HepG2 (cell line): ENCODE data around the gene PRSS8. TPM values are rescaled to one million over a fixed set of nuclear protein-coding genes. Genes with fewer than 3 reads are reported as not detected.

Experiments
- ATAC-seq: fragments of 200-7000 bp; cut with Tn5 transposase; 3 replicates; pipeline ENCODE4 v1.9.1; 2020; ENCODE audit warnings: mild to moderate bottlenecking, moderate library complexity
- BruUV-seq: library from RNA; stranded (reverse); fragments of 400-500 nt; replicated peaks from 2 replicates; lab custom pipeline; 2021; lab: Mats Ljungman, UMichigan
- CTCF ChIA-PET: fragments of 300-600 bp; formaldehyde crosslinking; extraction: SDS; loops from one replicate; lab custom pipeline; 2021; ENCODE audit warnings: low total read pairs, inconsistent platforms, low intra/inter-chr PET ratio; lab: Yijun Ruan, JAX
- POLR2A ChIA-PET: fragments of 350-600 bp; sonication (Branson Sonifier 250); formaldehyde crosslinking; loops from one replicate; lab custom pipeline; 2020; ENCODE audit warnings: antibody characterized with exemption, inconsistent platforms; lab: Yijun Ruan, JAX
- DNase-seq: peaks from one replicate; pipeline ENCODE4 v3.0.0-alpha.2; 2015; ENCODE audit warnings: low spot score
- FAIRE-seq: peaks from 3 replicates; lab custom pipeline; 2011; peaks lifted over from hg19 to GRCh38; lab: Jason Lieb, UNC
- H2AFZ ChIP-seq: one replicate; pipeline ENCODE4 v1.6.1; 2011; ENCODE audit warnings: low read length, inconsistent platforms
- H3K27ac ChIP-seq: fragments of 300-600 bp; 3 replicates; pipeline ENCODE4 v1.8.0; 2011; ENCODE audit warnings: mixed run types, mild to moderate bottlenecking, mixed read lengths, low read length, inconsistent platforms; ENCODE audit not compliant: insufficient read depth; ENCODE audit errors: extremely low read length
- H3K27me3 ChIP-seq, 2 experiments: fragments of 200-600 bp in 1 of 2; 2 replicates in 1 of 2; 3 replicates in 1 of 2; pipeline versions ENCODE4 v1.6.0 to v1.8.0; 2011; ENCODE audit warnings: low read length in 2 of 2, mild to moderate bottlenecking in 2 of 2, moderate library complexity in 2 of 2, inconsistent platforms in 1 of 2; ENCODE audit not compliant: insufficient read depth in 2 of 2, control insufficient read depth in 1 of 2
- H3K36me3 ChIP-seq, 2 experiments: fragments of 200-600 bp in 1 of 2; replicated peaks in 1 of 2; 2 replicates in 1 of 2; 3 replicates in 1 of 2; pipeline versions ENCODE4 v1.5.1 to v1.8.0; 2011; ENCODE audit warnings: low read length in 2 of 2, inconsistent platforms in 1 of 2; ENCODE audit not compliant: insufficient read depth in 2 of 2, control insufficient read depth in 1 of 2
- H3K4me1 ChIP-seq: 2 replicates; pipeline ENCODE4 v1.5.1; 2012; ENCODE audit warnings: low read length, inconsistent platforms; ENCODE audit not compliant: insufficient read depth
- H3K4me2 ChIP-seq: 2 replicates; pipeline ENCODE4 v1.6.0; 2011; ENCODE audit warnings: low read depth, low read length, inconsistent platforms
- H3K4me3 ChIP-seq, 3 experiments: fragments of 200-600 bp in 1 of 3; sonication (generic), shearing (Covaris generic) in 1 of 3; replicated peaks in 1 of 3; 2 replicates each; pipeline ENCODE4 v1.5.1; 2011 to 2016; ENCODE audit warnings: low read length in 3 of 3, inconsistent platforms in 2 of 3, low read depth in 2 of 3, mild to moderate bottlenecking in 2 of 3, control low read depth in 1 of 3, mixed read lengths in 1 of 3; ENCODE audit not compliant: insufficient read depth in 1 of 3
- H3K79me2 ChIP-seq: one replicate; pipeline ENCODE4 v1.6.1; 2011; ENCODE audit warnings: low read length, inconsistent platforms; ENCODE audit not compliant: insufficient read depth
- H3K9ac ChIP-seq: 2 replicates; pipeline ENCODE4 v1.6.0; 2011; ENCODE audit warnings: mild to moderate bottlenecking, low read depth, low read length, inconsistent platforms; ENCODE audit not compliant: insufficient read depth
- H3K9me3 ChIP-seq: 2 replicates; pipeline ENCODE4 v1.5.1; 2012; ENCODE audit warnings: mild to moderate bottlenecking, low read length
- H4K20me1 ChIP-seq: 2 replicates; pipeline ENCODE4 v1.6.0; 2011; ENCODE audit warnings: inconsistent platforms, mild to moderate bottlenecking, low read length, moderate library complexity; ENCODE audit not compliant: insufficient read depth
- PAXIP1 ChIP-seq: sonication (generic); formaldehyde crosslinking; conservative IDR thresholded peaks from 2 replicates; pipeline ENCODE4 v1.4.0; 2020; ENCODE audit warnings: mild to moderate bottlenecking, missing genetic modification reagents, moderate library complexity
- ZHX2 ChIP-seq, 2 experiments: sonication (generic) in 1 of 2; formaldehyde crosslinking in 1 of 2; IDR thresholded peaks; 2 replicates each; pipeline versions ENCODE4 v1.6.1 to v1.9.0; 2014 to 2022; ENCODE audit warnings: antibody characterized with exemption in 1 of 2, borderline replicate concordance in 1 of 2, inconsistent platforms in 1 of 2, low read depth in 1 of 2, missing genetic modification reagents in 1 of 2
- ZNF652 ChIP-seq: IDR thresholded peaks from 2 replicates; pipeline ENCODE4 v1.6.1; 2016; ENCODE audit warnings: low read depth, borderline replicate concordance
- WGBS: methylation state at CpG from one replicate; pipeline ENCODE4 v1.1.6; 2017; ENCODE audit warnings: low lambda C conversion rate; 5-methylcytosine and 5-hydroxymethylcytosine counted together
- in situ Hi-C: cut with HindIII; loops from 2 replicates; pipeline ENCODE4 v1.10.0; 2017; ENCODE audit warnings: low pct_unique_long_range_greater_than_20kb; ENCODE audit not compliant: extremely low pct_ligation_motif_present
- intact Hi-C: fragments of 100-400 bp; cut with micrococcal nuclease; formaldehyde crosslinking; loops from one replicate; pipeline ENCODE4 v1.10.0; 2022; ENCODE audit not compliant: unreplicated experiment
- polyA plus RNA-seq, 8 experiments: library from polyadenylated mRNA; depleted of rRNA in 3 of 8; stranded (reverse) in 7 of 8; unstranded in 1 of 8; fragments of >200 nt; fragmentation: Illumina TruSeq in 4 of 8; extraction: Trizol in 4 of 8; gene quantifications; 2 replicates each; pipeline versions ENCODE4 v1.2.1 to v1.2.3, GENCODE V29; 2011 to 2016; ENCODE audit warnings: low read depth in 4 of 8, missing spikeins in 1 of 8, mixed read lengths in 1 of 8; ENCODE audit not compliant: insufficient read depth in 1 of 8
- total RNA-seq, 5 experiments: library from RNA; depleted of rRNA; stranded (reverse); fragments of >200 nt; fragmentation: Illumina TruSeq; extraction: Trizol; gene quantifications; 2 replicates each; pipeline ENCODE4 v1.2.3, GENCODE V29; 2016; ENCODE audit warnings: low read depth in 1 of 5

PRSS8 gene
- total and polyA plus RNA-seq, 2 of the 13 experiments (the other 11 are each of a cell fraction or from before 2014, with no cell fraction given) = 2.6 to 7.2 TPM

GRCh38 chr16:31179219-31179746 is 43.8 kb upstream of the PRSS8 start (continued):
- TF ChIP-seq PAXIP1 (CRISPR knock-in tag) = no peak
- TF ChIP-seq, all 625 proteins: peak for 42

GRCh38 chr16:31177136-31177535 is 41.6 kb upstream of the PRSS8 start:
- Histone ChIP-seq H3K27ac (no peak overlapping the region), H3K27me3 (no peaks in the 10 kb centered on the region; a peak in 1 of 5 replicates), H2AFZ (no peak overlapping the region), H3K4me1 (peaks cover 33% of the 10 kb centered on the region), H3K36me3 (peaks cover 3 to 4% of the 10 kb centered on the region in 2 experiments; a peak in 2 of 5 replicates), H4K20me1 (peaks cover 17% of the 10 kb centered on the region), H3K4me2 (no peak overlapping the region), H3K9ac (no peak overlapping the region), H3K4me3 (no peak overlapping the region), H3K9me3 (no peaks in the 10 kb centered on the region), H3K79me2 (peaks cover 28% of the 10 kb centered on the region)
- no TSS peak for BruUV-seq
- no peak for TF ChIP-seq ZHX2 (IDR thresholded peaks at IDR 0.05; ENCODE audit: low read depth)
- no peak for TF ChIP-seq ZHX2 (CRISPR knock-in tag; IDR thresholded peaks at IDR 0.05; ENCODE audit: borderline replicate concordance)
- peak; percentile 45; the same call in 1 of the 2 replicates for TF ChIP-seq ZNF652 (CRISPR knock-in tag)
- intact Hi-C loops = no loop called here
- in situ Hi-C loops = no loop called here
- ATAC-seq (no peak), DNase-seq (no peak), FAIRE-seq (no peak)
- ChIA-PET CTCF (no interaction called here), POLR2A (interaction anchor here (1.0 kb wide), 2 partner anchors 35 to 76 kb away, joined by 3 to 4 read pairs; no protein-coding TSS in a partner anchor)
- WGBS = 44% methylated on average over 3 of the region's 3 CpGs
